HG02678 (cell line): ENCODE results near the gene EQTN.
"Not testable (repeated sequence)": the region's sequence is repeated elsewhere in the genome, so short reads cannot be mapped to it uniquely, and the experiment has no call there.

Source experiments
- ATAC-seq: cut with Tn5 transposase; IDR thresholded peaks from one replicate; pipeline ENCODE4 v1.9.1; 2021; ENCODE audit warnings: mild to moderate bottlenecking, moderate library complexity; ENCODE audit not compliant: unreplicated experiment

EQTN gene

DNA sequence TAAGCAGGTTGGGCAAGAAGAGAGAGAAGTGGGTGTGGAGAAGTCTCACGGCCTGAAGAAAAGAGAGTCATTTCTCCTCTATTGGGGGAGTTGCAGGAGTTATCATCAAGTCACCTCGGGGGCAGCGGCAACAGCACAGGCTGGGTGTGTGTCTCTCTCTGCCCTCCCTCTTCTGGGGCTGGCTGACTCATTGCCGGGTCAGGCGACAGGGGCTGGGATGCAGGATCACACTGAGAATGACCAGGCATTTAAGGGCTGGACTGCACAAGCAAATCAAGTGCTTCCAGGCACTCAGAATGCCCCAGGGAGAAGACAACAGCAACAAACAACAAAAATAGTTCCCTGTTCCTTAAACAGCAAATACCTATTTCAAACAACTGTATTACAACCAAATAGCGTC, 6.3 kb upstream of the EQTN start:
- ATAC-seq, result no peak

DNA sequence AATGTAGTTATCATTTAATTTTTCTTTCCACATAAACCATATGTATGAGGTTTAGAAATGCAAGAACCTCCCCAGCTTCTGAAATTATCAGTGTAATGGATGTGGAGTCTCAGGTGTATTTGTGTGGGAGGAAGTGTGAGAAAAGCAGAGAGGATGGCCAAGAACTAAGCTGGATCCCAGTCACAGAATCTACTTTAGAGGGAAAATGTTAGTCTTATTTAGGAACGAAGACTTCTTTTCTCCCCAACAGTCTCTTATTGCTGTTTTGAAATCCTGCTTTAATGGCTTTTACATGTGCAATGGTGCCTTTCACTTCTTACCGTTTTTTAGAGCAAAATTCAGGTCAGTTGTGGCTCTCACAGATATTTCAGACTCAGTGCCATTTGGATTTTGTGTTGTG, 3.0 kb downstream of the EQTN start:
- ATAC-seq, result no peak

DNA sequence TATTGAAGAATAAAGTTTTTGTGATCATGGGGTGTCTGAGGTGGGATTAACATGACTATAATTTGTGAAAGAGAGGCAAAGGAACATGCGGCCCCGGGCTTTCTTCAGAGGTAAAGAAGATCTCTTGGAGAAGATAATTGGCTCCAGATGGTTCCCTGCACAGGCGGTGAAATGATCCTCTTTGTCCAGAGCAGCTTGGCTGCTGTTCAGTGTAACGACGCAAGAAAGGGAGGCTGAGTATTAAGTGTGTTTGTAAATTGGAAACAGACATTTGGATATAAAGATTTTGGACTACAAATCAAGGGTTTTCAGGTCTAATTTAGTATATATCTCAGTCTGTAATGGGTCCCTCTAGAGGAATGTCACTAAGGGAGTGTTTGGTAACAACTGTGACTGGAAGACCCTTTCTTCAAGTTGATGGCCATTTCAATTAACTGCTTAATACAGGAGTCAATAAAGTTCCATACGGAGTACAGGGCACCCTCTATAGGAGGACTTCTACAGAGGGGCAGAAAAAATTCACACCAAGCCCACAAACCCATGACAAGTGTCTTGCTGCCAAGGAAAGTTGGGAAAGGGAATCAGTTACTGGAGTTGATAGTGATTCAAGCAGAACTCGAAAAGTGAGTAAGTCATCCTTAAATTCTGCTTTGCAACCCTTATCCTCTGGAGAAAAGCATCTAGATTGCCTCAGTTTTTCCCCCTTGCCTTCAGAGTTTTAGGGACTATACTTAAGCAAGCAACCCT, 4.1 kb downstream of the EQTN start:
- no peak for ATAC-seq

DNA sequence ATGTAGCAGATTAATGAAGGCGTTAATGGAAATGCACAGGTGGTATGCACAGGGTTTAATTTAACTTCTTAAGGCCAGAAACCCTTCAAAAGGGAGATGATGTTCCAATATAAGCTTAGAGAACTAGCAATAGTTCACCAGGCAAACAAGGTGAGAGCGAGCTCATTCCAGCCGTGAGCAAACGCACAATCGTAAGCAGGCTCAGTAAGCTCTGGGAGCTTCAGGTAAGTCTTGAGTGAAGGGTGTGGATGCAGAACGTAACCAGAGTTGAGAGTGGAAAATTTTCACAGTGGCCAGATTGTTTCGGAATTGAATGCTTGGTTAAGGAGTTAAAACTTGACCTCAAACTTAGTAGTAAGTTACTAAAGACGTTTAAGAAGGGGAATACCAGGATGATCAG, 5.7 kb downstream of the EQTN start:
- no peak for ATAC-seq

DNA sequence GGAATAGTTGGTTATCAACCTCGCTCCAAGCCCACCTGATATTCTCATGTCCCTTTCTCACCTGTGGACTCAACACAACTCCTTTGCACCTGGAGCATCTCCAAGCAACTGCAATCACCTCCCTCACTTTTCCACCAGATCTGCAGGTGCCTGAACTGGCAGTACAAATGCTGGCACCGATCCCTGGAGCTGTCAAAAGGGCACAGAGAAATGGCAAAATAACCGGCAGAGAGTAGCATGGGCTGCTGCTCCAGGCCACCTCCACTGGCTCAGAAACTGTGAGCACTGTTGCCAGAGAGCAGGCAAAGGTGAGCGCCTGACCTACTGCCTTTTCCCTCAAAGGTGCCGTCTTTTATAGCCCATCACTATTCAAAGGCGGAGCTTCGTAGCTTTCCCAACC, 14.7 kb downstream of the EQTN start:
- no peak for ATAC-seq

DNA sequence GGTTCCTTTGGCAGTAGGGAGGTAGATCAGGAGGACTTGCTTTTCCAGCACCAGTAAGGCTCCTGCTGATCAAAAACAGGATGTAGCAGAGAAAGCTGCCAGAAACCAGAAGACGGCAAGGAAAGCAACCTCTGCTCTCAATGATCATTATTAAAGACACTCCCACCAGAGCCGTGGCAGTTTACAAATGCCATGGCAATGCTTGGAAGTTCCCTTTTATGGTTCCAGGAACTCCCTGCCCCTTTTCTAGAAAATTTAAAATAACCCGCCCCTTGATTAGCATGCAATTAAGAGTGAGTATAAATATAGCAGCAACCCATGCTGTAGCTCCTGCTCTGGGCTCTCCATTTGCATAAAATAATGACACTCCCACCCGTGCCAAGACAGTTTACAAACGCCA, 16.1 kb downstream of the EQTN start:
- ATAC-seq, result no peak

DNA sequence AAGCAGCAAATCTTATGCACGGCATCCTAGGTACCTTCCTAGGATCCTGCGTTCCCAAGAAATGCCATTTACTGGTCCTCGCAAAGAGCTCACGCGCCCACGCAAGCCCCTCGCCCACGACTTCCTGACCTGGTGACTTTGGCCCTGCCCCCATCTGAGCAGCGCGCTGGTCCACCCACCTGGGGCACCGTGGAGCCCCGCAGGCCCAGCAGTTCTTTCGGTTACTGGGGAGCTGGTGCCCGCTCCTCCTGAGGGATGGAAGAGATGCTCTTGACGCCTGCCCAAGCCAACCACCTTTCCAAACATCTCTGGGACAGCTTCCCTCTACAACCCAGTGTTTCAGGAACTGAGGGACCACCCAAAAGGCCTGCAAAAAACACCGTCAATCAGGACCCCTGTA, 16.7 kb downstream of the EQTN start:
- ATAC-seq, result no peak

DNA sequence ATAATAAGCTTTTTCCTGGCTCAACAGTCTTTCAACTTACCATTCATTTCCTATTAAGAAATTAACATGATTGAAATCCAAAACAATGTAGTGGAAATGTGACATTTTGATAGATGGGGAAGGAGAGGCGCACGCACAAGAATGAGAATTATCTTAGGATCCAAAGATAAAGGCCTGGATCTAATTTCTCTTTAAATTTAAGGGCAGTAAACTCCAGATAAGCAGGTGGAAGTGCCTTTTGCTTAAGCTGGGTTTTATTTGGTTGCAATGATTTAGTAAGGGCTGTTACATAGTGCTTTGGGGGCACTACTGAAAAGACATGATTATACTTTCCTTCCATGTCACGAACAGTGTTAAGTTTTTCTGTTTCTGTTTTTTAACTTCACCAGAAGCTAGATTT, 17.3 kb downstream of the EQTN start:
- no peak for ATAC-seq

DNA sequence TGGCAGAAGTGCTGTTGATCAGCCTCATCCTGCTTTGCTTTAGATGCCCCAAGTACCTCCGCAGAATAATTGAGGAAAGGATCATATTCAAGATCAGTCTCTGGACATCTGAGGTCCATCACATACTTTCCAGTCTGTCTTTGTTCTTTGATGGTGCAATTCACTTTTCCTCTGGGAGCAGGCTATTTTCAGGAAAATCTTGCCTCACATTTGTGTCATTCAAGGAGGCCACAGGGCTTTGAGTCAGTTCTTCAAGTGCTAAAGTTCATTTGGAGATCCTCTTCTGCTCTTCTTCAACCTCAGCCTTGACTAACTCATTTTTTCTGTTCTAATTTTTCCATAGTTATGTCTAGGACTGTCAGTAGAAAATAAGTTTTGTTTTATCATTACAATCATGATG, 18.6 kb downstream of the EQTN start:
- ATAC-seq, result no peak

DNA sequence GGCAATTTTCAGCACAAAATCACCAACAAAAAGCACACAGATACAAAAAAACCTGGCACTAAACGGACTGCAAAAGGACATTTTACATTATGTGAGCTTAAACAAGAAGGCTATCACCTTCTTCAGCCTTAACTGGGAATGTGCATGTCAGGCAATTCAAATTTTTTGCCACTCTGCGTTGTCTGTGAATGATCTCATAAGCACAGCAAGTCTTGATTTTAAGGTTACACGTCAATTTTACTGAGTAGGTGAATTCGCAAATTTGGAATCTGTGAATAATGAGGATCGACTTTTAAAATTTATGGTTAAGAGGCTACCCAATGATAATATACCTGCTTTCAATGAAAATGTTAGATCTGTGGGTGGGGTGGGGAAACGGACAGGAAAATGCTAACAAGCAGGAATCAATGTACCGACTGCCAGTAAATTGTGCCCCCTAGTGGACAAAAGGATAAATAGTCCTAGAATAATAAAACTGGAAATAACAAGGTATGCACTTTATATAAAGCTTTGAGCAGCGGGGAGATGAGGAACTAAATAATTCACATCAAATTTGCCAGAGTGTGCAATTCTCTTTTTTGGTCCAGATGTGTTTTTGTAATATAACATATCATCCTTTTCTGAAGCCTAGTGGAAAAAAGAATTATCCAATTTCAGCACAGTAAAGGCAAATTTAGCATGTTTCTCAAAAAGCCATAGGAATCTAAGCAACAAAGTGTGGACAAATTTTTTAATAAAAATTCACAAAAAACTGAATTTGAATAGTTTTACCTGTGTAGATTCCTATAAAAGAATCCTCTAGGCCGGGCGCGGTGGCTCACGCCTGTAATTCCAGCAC, 20.5 kb downstream of the EQTN start:
- ATAC-seq, result peak; percentile 51

DNA sequence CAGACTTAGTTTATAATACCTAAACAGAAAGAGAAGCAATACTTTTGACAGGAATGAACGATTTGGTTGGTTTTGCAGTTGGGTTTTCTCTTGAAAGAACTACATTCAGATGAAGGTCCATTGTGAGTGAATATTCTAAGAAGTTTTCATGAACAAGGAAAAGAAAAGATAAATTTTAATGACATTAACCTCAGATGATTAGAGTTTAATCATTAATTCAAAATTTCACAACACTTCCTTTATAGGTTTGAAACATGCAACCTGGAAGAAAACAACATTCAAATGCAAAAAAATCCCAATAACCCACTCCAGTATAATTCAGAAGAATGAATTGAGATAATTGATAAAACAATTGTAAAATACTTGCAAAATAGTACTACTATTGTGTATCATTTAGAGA, 23.8 kb downstream of the EQTN start:
- ATAC-seq, result no peak

DNA sequence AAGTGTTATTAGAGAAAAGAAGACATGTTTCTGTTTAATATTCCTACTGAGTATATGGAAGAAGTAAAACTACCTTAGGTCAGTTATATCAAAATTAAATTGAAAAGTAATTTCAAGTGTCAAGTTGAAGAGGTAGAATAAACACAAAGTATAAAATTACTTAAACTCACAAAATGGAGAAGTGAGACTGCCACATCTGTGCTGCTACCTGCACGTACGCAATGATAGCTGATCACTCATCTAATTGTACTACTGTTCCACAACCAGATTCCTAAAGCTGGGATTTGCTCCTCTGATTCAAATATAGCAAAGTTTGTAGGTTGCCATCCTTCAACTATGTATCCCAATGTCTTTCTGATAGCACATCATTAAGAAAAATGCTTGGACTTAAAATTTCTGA, 24.8 kb downstream of the EQTN start:
- no peak for ATAC-seq

DNA sequence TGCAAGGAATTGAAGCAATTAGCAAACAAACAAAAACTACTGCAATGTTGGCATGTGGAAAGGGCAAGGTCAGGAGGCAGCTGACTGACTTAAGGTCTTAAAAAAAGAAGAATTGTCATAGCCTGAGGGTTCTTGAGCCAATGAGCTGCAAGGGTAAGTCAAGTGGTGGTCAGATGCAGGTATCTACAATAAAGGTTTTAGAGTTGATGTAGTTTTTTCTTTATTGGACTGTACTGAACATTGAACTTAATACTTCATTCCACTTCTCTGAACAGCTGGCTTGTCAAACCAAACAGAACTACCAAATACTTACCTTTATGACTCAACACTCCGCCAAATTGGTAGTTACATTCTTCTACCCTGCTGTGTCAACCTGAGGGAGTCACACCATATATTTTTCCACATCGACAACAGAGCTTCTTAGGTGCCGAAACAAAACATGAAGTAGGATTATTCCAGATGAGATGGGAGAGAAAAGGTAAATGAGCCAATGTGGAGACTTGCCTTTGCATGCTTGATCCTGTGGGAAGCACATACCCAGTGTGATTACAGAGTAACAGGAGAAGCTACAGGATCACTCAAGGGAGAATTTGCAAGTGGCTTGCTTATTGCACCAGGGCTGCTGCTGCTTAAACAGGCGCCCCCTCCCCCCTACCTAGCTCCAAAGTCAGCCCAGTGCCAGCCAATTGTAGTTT, 35.3 kb downstream of the EQTN start:
- ATAC-seq, result no peak

DNA sequence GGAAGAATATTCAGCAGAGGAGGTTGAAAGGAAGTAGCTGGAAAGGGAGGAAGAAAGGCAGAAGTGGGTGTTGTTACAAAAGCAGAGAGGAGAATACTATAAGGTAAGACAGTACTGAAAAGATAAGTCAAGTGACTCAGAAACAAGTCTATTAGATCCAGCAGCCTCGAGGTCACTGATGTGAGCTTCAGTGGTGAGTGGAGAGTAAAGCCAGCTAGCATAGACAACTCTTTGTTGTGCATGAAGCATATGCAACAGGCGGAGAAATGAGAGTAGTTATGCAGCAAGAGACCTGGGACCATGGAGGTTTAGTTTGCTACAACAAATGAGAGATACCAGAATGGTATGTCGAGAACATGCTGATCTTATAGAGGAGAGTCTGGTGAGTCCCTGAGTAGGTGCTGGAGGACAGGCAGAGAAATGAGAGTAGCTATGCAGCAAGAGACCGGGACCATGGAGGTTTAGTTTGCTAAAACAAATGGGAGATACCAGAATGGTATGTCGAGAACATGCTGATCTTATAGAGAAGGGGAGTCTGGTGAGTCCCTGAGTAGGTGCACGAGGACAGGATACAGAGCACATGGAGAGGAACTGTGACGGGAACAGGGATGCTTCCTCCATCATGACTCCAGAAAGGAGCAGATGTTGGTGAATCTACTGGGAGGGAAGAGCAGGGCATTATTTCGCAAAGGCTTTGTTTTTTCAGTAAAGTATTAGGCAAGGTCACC, 36.0 kb downstream of the EQTN start:
- no peak for ATAC-seq

DNA sequence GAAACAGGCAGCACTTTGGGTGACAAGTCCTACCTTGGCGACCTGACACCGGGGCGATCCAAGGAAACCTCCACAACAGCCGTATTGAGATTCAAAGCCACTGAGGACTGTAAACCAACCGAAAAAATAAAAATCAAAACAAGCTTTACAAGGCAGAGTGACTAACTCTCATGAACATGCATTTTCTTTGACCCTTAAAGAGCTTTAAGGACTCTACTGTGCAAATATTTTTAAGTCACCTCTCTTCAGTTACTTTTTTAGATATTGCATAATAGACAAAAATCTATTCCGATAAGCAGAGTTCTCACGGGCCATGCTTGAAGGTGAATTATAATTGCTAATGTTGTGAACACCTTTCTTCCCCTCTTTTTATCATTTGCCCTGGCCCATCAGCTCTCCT, 38.3 kb downstream of the EQTN start:
- no peak for ATAC-seq

DNA sequence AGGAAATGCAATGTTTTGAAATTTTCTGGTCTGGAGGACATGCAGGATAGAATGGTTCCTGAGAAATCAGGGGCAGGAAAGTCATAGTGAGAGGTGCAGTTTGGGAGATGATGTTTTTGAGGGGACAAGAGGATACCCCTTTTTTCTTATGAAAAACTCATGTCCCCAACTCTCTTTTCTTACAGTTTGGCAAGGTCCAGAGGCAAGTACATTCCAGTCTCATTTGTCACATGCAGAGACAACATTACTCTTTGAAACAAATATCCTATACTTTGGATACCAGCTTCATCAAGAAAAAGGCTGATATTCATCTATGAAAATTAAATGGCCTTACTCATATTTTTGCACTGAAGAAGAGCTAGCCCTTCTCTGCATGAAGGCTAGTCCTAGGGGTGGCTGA, 48.2 kb downstream of the EQTN start:
- no peak for ATAC-seq

DNA sequence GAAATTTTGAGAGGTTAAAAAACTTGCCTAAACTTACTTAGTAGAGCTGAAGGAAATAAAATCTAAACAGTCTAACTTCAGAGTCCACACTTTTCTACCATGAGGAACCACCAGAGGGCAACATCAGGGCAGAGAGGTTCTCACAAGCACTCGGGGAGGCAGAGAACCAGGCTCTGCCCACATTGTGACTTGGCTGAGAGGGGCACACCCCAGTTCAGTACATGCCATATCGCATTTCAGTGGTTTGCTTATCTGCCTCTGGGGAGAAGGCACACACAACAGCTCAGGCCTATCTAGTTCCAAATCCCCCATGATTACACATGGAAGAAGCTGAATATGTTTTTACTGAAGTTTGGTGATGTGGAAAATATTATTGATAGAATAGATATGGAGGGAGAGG, 49.2 kb downstream of the EQTN start:
- peak; percentile 86 for ATAC-seq

DNA sequence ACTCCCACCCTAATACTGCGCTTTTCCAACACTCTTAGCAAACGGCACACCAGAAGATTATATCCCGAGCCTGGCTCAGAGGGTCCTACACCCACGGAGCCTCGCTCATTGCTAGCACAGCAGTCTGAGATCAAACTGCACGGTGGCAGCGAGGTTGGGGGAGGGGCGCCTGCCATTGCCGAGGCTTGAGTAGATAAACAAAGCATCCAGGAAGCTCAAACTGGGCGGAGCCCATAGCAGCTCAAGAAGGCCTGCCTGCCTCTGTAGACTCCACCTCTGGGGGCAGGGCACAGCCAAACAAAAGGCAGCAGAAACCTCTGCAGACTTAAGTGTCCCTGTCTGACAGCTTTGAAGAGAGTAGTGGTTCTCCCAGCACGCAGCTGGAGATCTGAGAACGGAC, 57.3 kb downstream of the EQTN start:
- ATAC-seq, result not testable (repeated sequence)
